Pancreas (tissue), 10 donors: ENCODE results near the gene UFD1. TPM values are rescaled to one million over a fixed set of nuclear protein-coding genes. Genes with fewer than 3 reads are reported as not detected.

Experiments used
- ATAC-seq, 4 donors: fragments of 200-7000 bp; cut with Tn5 transposase; one replicate each; pipeline versions ENCODE4 v1.8.0 to v1.9.1; 2020; ENCODE audit warnings: mild to moderate bottlenecking in 4 of 4, moderate library complexity in 4 of 4
- DNase-seq, 6 donors: peaks; one replicate each; pipeline ENCODE4 v3.0.0-alpha.2; 2020
- FAIRE-seq: peaks from 2 replicates; lab custom pipeline; 2012; peaks lifted over from hg19 to GRCh38; lab: Jason Lieb, UNC
- H3K27ac ChIP-seq, 4 donors: fragments of 200-600 bp; sonication (generic); 1 replicate in 3 of 4; 2 replicates in 1 of 4; pipeline versions ENCODE4 v1.5.0 to v1.8.0; 2020
- H3K27me3 ChIP-seq, 4 donors: fragments of 200-600 bp; one replicate each; pipeline ENCODE4 v1.8.0; 2021
- H3K36me3 ChIP-seq, 3 donors: fragments of 200-600 bp; sonication (generic) in 1 of 3; one replicate each; pipeline versions ENCODE4 v1.5.0 to v1.8.0; 2020 to 2021
- H3K4me1 ChIP-seq, 3 donors: fragments of 200-600 bp; one replicate each; pipeline ENCODE4 v1.8.0; 2021
- H3K4me3 ChIP-seq, 4 donors: fragments of 200-600 bp; sonication (generic) in 2 of 4; one replicate each; pipeline versions ENCODE4 v1.5.0 to v1.8.0; 2020 to 2021
- H3K9me3 ChIP-seq, 4 donors: fragments of 200-600 bp; one replicate each; pipeline ENCODE4 v1.8.0; 2021
- WGBS, 2 donors: extraction: QIAGEN DNeasy Blood & Tissue Kit; methylation state at CpG; one replicate each; pipeline ENCODE4 v1.1.7; 2013; 5-methylcytosine and 5-hydroxymethylcytosine counted together
- intact Hi-C, 3 donors: fragments of 100-400 bp; cut with DNase I; formaldehyde crosslinking; loops; one replicate each; pipeline versions ENCODE4 v1.11.1 to v1.14.2; 2022
- polyA plus RNA-seq, 2 donors: library from polyadenylated mRNA; stranded (reverse); fragments of 200-250 nt; gene quantifications; one replicate each; pipeline ENCODE4 v1.2.3, GENCODE V29; 2013
- total RNA-seq, 6 donors: library from RNA; stranded (reverse); fragmentation: NEBNext Ultra II Directional in 4 of 6; extraction: Animal tissue kit (Norgen Biotek cat#: 25700) in 4 of 6; gene quantifications; one replicate each; pipeline versions ENCODE4 v1.2.1 to v1.2.4, GENCODE V29; 2021 to 2023
- TF ChIP-seq, protein P1 (sequence below), 4 donors: fragments of 200-600 bp; sonication (generic) in 3 of 4; IDR thresholded peaks; one replicate each; pipeline versions ENCODE4 v1.5.0 to v1.8.0; 2021; ENCODE audit warnings: antibody characterized with exemption in 4 of 4
- donor health status: healthy with polysubstance abuse.
- donor health status: DM: no; HTN: no; CAD: no; lungs with moderate emphysema.
- donor health status: DM: no; HTN: no; CAD: no.
- donor health status: control.
- donor health status: control.
- donor health status: Bipolar disorder and iron deficiency.
- donor health status: DM: yes; HTN: yes; CAD: no.
- donor health status: DM: no; HTN: no; CAD: no.
- donor health status: DM: no; HTN: no; CAD: no.
- donor health status: DM: yes; HTN: yes; CAD: no.

UFD1 gene
- total and polyA plus RNA-seq, 8 donors = 14.2 to 37.9 (median 23.5) TPM

DNA sequence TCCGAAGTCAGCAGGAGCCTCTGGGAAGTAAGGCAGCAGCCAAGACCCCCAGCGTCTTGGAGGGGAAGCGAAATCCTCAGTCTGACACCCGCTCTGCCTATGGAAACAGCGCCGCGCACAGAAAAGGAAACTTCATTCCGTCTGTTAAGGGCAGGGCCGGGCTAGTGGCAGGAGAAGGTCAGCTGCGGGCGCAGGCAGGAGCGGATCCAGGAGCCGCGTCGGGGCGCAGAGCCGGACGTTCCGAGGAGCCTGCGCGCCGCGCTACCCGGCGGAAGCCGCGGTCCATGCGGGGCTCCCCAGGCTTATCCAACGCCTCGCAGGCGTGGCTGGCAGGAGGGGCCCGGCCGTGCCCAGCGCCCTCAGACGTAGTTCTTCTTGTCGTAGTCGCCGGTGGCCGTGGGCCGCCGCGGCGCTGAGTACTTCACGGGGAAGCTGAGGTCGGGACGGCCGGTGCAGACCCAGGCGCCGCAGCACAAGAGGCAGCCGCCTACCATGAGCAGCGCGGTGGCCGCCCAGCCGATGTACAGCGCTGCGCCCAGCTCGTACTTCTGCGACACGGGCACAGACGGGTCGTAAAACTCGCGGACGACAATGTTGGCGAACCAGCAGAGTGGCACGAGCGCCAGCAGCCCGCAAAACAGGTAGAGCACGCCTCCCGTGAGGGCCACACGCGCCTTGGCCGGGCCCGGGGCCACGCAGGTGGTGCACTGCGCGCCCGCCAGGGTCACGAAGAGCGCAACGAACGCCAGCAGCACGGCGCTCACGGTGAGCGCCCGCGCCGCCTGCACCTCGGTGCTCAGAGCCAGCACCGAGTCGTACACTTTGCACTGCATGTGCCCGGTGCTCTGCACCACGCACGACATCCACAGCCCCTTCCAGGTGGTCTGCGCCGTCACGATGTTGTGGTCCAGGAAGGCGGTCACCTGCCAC is 44.5 kb upstream of the UFD1 start:
- DNase-seq (peak in 1 of 6 donors; percentile 59), ATAC-seq (peak in 3 of 4 donors; percentile 32 to 46 (median 38)), FAIRE-seq (no peak)
- WGBS, 2 donors = 2% methylated on average over 96 to 99 of the region's 99 CpGs
- peaks cover 0 to 2% (median 0%) of the 10 kb centered on the region in 3 donors for H3K4me1 ChIP-seq
- H3K27me3 ChIP-seq = peaks cover 0 to 10% (median 4%) of the 10 kb centered on the region in 4 donors
- peak overlapping the region in 2 of 4 donors; percentile 13 to 36 for H3K4me3 ChIP-seq
- no peaks in the 10 kb centered on the region for H3K36me3 ChIP-seq
- TF ChIP-seq, protein P1, sequence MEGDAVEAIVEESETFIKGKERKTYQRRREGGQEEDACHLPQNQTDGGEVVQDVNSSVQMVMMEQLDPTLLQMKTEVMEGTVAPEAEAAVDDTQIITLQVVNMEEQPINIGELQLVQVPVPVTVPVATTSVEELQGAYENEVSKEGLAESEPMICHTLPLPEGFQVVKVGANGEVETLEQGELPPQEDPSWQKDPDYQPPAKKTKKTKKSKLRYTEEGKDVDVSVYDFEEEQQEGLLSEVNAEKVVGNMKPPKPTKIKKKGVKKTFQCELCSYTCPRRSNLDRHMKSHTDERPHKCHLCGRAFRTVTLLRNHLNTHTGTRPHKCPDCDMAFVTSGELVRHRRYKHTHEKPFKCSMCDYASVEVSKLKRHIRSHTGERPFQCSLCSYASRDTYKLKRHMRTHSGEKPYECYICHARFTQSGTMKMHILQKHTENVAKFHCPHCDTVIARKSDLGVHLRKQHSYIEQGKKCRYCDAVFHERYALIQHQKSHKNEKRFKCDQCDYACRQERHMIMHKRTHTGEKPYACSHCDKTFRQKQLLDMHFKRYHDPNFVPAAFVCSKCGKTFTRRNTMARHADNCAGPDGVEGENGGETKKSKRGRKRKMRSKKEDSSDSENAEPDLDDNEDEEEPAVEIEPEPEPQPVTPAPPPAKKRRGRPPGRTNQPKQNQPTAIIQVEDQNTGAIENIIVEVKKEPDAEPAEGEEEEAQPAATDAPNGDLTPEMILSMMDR (IDR thresholded peaks at IDR 0.05) = no peak
- no peak overlapping the region for H3K27ac ChIP-seq
- no peaks in the 10 kb centered on the region for H3K9me3 ChIP-seq
- intact Hi-C loops = no loop called here

DNA sequence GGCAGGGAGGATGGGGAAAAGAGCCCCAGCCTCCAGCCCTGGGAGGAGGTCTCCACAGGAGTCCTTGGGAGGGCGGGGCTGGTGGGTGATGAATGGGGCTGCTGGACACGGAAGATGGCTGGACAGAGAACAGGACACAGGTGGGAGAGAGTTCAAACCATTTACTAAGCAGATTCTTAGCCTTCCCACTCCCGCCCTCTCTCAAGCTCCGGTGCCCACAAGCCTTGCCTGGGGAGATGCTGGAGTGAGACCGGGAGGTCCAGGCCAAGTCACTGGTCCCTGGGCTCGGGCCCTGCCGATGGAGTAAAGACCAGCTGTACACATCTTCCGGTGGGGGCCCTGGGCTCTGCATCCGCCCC is 43.9 kb upstream of the UFD1 start:
- peaks cover 0 to 2% (median 0%) of the 10 kb centered on the region in 3 donors for H3K4me1 ChIP-seq
- H3K4me3 ChIP-seq = peak overlapping the region in 2 of 4 donors; percentile 11 to 36
- H3K36me3 ChIP-seq = no peaks in the 10 kb centered on the region
- WGBS, 2 donors = 26% methylated on average over 8 to 9 of the region's 9 CpGs
- ATAC-seq (no peak), FAIRE-seq (no peak), DNase-seq (no peak)
- H3K9me3 ChIP-seq = no peaks in the 10 kb centered on the region
- intact Hi-C loops = no loop called here
- TF ChIP-seq, protein P1 (IDR thresholded peaks at IDR 0.05) = no peak
- H3K27me3 ChIP-seq = peaks cover 0 to 10% (median 4%) of the 10 kb centered on the region in 4 donors
- no peak overlapping the region for H3K27ac ChIP-seq

DNA sequence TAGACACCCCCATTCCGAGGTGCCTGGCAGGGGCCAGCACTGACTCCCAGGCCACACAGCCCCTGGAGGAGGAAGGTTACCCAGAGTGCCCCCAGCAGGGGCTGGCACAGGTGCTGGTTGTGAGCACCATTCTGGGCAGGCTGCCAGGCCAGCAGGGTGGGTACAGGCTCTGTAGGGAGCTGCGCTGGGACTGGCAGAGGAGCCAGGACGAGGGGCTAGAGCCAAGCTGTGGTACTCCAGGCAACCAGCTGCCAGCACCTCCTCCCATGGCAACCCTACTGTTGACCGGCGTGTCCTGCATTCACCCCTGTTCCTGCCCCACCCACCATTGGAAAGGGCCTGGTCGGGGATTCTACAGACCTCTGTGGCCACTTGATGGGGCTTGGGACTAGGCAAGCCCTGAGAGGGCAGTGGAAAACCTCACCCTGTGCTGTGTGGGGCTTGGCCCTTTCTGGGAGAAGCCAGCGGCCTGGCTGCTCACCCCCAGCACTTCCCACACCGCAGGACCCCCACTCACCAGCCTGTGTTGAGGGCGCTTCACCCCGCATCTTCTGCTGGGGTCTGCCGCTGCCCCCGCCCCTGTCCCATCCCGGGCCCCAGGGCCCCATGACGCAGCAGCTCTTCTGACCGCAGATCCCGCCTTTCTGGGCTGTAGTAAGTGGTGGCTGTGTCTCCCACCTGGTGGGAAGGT is 43.3 kb upstream of the UFD1 start:
- WGBS, 2 donors = 59 to 65% methylated on average over 16 of the region's 16 CpGs
- Histone ChIP-seq H3K4me3 (peak overlapping the region in 2 of 4 donors; percentile 11 to 36), H3K36me3 (no peaks in the 10 kb centered on the region), H3K9me3 (no peaks in the 10 kb centered on the region), H3K27ac (no peak overlapping the region), H3K27me3 (peaks cover 0 to 10% (median 4%) of the 10 kb centered on the region in 4 donors), H3K4me1 (peaks cover 0 to 2% (median 0%) of the 10 kb centered on the region in 3 donors)
- intact Hi-C loops = no loop called here
- TF ChIP-seq, protein P1 (IDR thresholded peaks at IDR 0.05) = no peak
- ATAC-seq (no peak), DNase-seq (no peak), FAIRE-seq (no peak)

- H3K36me3 ChIP-seq = no peaks in the 10 kb centered on the region
- FAIRE-seq (no peak), ATAC-seq (no peak), DNase-seq (no peak)
- 94 to 96% methylated on average over 10 of the region's 10 CpGs for WGBS, 2 donors
- intact Hi-C loops = no loop called here
- TF ChIP-seq, protein P1 (IDR thresholded peaks at IDR 0.05) = no peak
- H3K4me3 ChIP-seq = no peak overlapping the region
- H3K9me3 ChIP-seq = no peaks in the 10 kb centered on the region
- no peak overlapping the region for H3K27ac ChIP-seq
- peaks cover 0 to 2% (median 0%) of the 10 kb centered on the region in 3 donors for H3K4me1 ChIP-seq
- H3K27me3 ChIP-seq = peaks cover 0 to 10% (median 4%) of the 10 kb centered on the region in 4 donors
Measured at GRCh38 chr22:19520566-19521305, 41.7 kb upstream of the UFD1 start.
